ENCODE data around the gene KRT25. TPM values are rescaled to one million over a fixed set of nuclear protein-coding genes. Genes with fewer than 3 reads are reported as not detected.

Gene KRT25
- total RNA-seq, 1 experiment from 2014 or later: not detected

Other genes starting within 250 kb of the KRT25 start
- 0.37 to 0.92 TPM (median 0.57 TPM) in 3 replicates for gene CCR7, start 189.9 kb downstream of the KRT25 start, total RNA-seq (2021)
- 109 to 114 TPM (median 114 TPM) in 3 replicates for gene SMARCE1, start 107.5 kb downstream of the KRT25 start, total RNA-seq (2021)
- 0.09 to 0.34 TPM (median 0.30 TPM) in 3 replicates for gene KRT222, start 90.2 kb downstream of the KRT25 start, total RNA-seq (2021)
- gene KRT24, start 51.6 kb downstream of the KRT25 start, total RNA-seq (2021): not detected in 3 replicates
- not detected in 3 replicates for gene KRT26, start 16.9 kb upstream of the KRT25 start, total RNA-seq (2021)
- gene KRT27, start 27.2 kb upstream of the KRT25 start, total RNA-seq (2021): not detected in 3 replicates
- not detected in 3 replicates for gene KRT28, start 44.6 kb upstream of the KRT25 start, total RNA-seq (2021)
- 23.2 to 27.6 TPM (median 24.2 TPM) in 3 replicates for gene KRT10, start 67.3 kb upstream of the KRT25 start, total RNA-seq (2021)
- not detected in 3 replicates for gene KRT12, start 111.9 kb upstream of the KRT25 start, total RNA-seq (2021)
- gene KRT20, start 129.9 kb upstream of the KRT25 start, total RNA-seq (2021): 0.21 to 0.42 TPM (median 0.30 TPM) in 3 replicates
- not detected in 3 replicates for gene KRT23, start 182.3 kb upstream of the KRT25 start, total RNA-seq (2021)
- gene KRT39, start 211.6 kb upstream of the KRT25 start, total RNA-seq (2021): not detected in 3 replicates
- gene KRT40, start 229.0 kb upstream of the KRT25 start, total RNA-seq (2021): not detected in 3 replicates
- gene KRTAP3-3, start 238.8 kb upstream of the KRT25 start, total RNA-seq (2021): not detected in 3 replicates
- gene KRTAP3-2, start 244.6 kb upstream of the KRT25 start, total RNA-seq (2021): not detected in 3 replicates